Epithelial cell of proximal tubule (primary cell): ENCODE measurements around the gene RPL18. TPM values are rescaled to one million over a fixed set of nuclear protein-coding genes. Genes with fewer than 3 reads are reported as not detected.

Experiments used
- DNase-seq: peaks from one replicate; pipeline ENCODE4 v3.0.0-alpha.2; 2011; ENCODE audit warnings: low read depth
- H3K4me3 ChIP-seq: 2 replicates; pipeline ENCODE4 v1.5.1; 2011; ENCODE audit warnings: low read depth, mild to moderate bottlenecking, low read length
- total RNA-seq: library from RNA; depleted of rRNA; stranded (reverse); fragments of >200 nt; gene quantifications from 2 replicates; pipeline ENCODE4 v1.2.3, GENCODE V29; 2015
- TF ChIP-seq, protein P1 (sequence below): conservative IDR thresholded peaks from 2 replicates; pipeline ENCODE4 v1.5.1; 2012; ENCODE audit warnings: low read depth, mild to moderate bottlenecking, low read length

The RPL18 gene
- total RNA-seq, 1 donor from 2014 or later, result 2,927 TPM

- TF ChIP-seq, protein P1, sequence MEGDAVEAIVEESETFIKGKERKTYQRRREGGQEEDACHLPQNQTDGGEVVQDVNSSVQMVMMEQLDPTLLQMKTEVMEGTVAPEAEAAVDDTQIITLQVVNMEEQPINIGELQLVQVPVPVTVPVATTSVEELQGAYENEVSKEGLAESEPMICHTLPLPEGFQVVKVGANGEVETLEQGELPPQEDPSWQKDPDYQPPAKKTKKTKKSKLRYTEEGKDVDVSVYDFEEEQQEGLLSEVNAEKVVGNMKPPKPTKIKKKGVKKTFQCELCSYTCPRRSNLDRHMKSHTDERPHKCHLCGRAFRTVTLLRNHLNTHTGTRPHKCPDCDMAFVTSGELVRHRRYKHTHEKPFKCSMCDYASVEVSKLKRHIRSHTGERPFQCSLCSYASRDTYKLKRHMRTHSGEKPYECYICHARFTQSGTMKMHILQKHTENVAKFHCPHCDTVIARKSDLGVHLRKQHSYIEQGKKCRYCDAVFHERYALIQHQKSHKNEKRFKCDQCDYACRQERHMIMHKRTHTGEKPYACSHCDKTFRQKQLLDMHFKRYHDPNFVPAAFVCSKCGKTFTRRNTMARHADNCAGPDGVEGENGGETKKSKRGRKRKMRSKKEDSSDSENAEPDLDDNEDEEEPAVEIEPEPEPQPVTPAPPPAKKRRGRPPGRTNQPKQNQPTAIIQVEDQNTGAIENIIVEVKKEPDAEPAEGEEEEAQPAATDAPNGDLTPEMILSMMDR, result no peak
- H3K4me3 ChIP-seq, result no peak overlapping the region
Observed at GRCh38 chr19:48600679-48601417, 18.1 kb downstream of the RPL18 start.

DNA sequence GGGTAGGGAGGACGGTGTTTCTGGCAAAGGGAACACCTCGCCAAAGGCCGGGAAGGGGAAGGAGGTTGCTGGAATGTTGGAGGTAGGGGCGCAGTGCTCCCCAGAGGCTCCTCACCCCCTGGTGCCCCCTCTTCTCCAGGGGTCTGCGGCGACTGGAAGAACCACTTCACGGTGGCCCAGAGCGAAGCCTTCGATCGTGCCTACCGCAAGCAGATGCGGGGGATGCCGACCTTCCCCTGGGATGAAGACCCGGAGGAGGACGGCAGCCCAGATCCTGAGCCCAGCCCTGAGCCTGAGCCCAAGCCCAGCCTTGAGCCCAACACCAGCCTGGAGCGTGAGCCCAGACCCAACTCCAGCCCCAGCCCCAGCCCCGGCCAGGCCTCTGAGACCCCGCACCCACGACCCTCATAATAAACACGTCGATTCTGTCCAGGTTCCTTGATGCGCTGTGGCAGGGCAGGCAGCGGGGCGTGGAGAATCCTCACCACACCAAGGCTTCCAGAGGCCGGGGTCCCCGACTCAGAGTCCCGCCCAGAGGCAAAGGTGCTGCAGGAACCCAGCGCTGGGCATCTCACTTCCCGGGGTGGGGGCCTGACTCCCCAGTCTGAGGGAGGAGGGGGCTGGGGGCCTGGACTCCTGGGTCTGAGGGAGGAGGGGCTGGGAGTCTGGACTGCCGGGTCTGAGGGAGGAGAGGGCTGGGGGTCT is 19.8 kb downstream of the RPL18 start:
- no peak for DNase-seq
- H3K4me3 ChIP-seq, result no peak overlapping the region
- TF ChIP-seq, protein P1, result no peak

More at GRCh38 chr19:48600679-48601417, 18.1 kb downstream of the RPL18 start:
- no peak for DNase-seq

DNA sequence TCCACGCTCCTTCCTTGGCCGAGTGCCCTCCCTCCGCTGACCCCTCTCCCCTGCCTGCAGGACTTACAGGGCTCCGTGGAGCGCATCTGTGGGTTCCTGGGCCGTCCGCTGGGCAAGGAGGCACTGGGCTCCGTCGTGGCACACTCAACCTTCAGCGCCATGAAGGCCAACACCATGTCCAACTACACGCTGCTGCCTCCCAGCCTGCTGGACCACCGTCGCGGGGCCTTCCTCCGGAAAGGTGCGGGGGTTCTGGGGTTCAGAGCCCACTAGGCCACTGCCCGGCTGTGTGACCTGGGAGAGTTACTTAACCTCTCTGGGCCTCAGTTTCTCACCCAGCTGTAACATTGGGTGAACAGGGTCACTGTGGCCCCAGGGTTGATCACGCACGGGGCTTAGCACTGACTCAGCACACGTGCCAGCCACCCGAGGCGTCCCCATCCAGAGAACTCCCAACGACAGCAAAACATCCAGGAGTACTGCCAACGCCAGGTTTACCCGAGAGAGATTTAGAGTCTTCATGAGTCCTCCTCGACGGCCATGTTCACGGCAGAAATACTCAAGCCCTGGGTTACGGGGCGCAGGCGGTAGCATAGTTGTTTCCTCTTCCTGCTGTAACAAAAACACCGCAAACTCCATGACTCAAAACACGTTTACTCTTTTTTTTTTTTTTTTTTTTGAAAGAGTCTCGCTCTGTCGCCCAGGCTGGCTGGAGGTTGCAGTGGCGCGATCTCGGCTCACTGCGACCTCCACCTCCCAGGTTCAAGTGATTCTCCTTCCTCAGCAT is 22.1 kb downstream of the RPL18 start:
- DNase-seq, result no peak
- no peak overlapping the region for H3K4me3 ChIP-seq
- TF ChIP-seq, protein P1, result no peak

GRCh38 chr19:48596237-48596636 is 22.7 kb downstream of the RPL18 start:
- no peak for DNase-seq
- TF ChIP-seq, protein P1, result no peak
- H3K4me3 ChIP-seq, result no peak overlapping the region

- TF ChIP-seq, protein P1, result no peak
Observed at GRCh38 chr19:48595833-48596232, 23.1 kb downstream of the RPL18 start.

GRCh38 chr19:48595171-48595570 is 23.8 kb downstream of the RPL18 start:
- H3K4me3 ChIP-seq, result no peak overlapping the region
- DNase-seq, result no peak
- TF ChIP-seq, protein P1, result no peak

More at GRCh38 chr19:48595833-48596232, 23.1 kb downstream of the RPL18 start:
- H3K4me3 ChIP-seq, result no peak overlapping the region
- DNase-seq, result no peak
